ENCODE data around the gene PNKD.

DNA sequence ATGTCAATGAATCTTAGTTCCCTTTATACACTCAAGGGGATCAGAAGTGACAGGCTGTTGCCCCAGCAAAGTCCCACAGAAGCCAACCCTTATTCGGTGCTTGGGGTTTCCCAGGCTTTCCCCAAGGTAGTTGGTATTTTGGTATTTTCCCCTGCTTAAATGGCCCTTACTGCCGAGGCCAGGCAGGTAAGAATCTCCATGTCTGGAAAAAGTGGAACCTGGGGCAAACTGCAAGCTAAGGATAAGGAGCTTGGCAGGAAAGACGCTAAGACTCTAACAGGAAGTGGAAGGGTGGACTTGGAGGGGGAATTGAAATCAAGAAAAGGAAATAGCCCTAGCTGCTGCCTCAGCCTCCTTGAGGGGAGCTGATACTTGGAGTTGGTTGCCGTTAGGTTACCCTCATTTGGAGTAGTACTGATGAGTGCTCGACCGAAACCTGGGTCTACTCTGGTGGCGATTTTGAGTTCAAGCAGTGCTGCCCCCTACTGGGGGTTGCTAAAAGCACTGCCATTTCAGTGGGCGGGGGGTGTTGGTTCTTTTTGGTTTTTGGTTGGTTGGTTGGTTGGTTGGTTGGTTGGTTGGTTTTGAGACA, 12.8 kb upstream of the PNKD start:
- TF ChIP-seq, protein P1, sequence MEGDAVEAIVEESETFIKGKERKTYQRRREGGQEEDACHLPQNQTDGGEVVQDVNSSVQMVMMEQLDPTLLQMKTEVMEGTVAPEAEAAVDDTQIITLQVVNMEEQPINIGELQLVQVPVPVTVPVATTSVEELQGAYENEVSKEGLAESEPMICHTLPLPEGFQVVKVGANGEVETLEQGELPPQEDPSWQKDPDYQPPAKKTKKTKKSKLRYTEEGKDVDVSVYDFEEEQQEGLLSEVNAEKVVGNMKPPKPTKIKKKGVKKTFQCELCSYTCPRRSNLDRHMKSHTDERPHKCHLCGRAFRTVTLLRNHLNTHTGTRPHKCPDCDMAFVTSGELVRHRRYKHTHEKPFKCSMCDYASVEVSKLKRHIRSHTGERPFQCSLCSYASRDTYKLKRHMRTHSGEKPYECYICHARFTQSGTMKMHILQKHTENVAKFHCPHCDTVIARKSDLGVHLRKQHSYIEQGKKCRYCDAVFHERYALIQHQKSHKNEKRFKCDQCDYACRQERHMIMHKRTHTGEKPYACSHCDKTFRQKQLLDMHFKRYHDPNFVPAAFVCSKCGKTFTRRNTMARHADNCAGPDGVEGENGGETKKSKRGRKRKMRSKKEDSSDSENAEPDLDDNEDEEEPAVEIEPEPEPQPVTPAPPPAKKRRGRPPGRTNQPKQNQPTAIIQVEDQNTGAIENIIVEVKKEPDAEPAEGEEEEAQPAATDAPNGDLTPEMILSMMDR (IDR thresholded peaks at IDR 0.05; ENCODE audit: poor library complexity), result peak; percentile 45
- TF ChIP-seq EZH2 (IDR thresholded peaks at IDR 0.05; ENCODE audit: borderline replicate concordance) (no peak), EZH2phosphoT487 (IDR thresholded peaks at IDR 0.05; ENCODE audit: low read depth, severe bottlenecking, unreplicated experiment) (no peak)

All from hepatocyte (in vitro differentiated cells).